Stomach (tissue), 4 donors: ENCODE data around the gene HES5.

Source experiments
- EP300 ChIP-seq: sonication (generic); formaldehyde crosslinking; IDR thresholded peaks from one replicate; pipeline ENCODE4 v1.6.1; 2017; ENCODE audit warnings: antibody characterized with exemption
- POLR2A ChIP-seq, 4 donors: fragments of 450-650 bp; IDR thresholded peaks; one replicate each; pipeline ENCODE4 v1.6.1; 2016; ENCODE audit warnings: antibody characterized with exemption in 4 of 4, control low read depth in 2 of 4, mild to moderate bottlenecking in 1 of 4, moderate library complexity in 1 of 4
- POLR2AphosphoS5 ChIP-seq, 3 donors: sonication (generic); formaldehyde crosslinking; IDR thresholded peaks; one replicate each; pipeline ENCODE4 v1.6.1; 2016; ENCODE audit warnings: antibody characterized with exemption in 3 of 3
- TF ChIP-seq, protein P1 (sequence below), 7 experiments: fragments of 450-650 bp in 4 of 7; fragments of 200-600 bp in 3 of 7; sonication (generic) in 3 of 7; IDR thresholded peaks; one replicate each; pipeline ENCODE4 v1.5.1; 2016 to 2019; ENCODE audit warnings: antibody characterized with exemption in 7 of 7, control low read depth in 2 of 7, mild to moderate bottlenecking in 1 of 7

DNA sequence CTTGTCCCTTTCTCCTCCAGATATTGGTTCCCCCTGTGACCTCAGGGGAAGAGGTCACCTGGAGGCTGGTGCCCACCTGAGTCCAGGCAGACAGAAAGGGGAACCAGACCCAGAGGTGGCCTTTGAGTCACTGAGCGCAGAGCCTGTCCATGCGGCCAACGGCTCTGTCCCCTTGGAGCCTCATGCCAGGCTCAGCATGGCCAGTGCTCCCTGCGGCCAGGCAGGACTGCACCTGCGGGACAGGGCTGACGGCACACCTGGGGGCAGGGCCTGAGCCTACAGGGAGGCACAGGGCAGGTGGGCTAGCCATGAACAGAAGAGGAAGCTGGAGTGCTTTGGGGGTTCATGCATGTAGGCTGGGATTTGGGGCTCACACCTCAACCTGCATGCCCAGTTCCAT is 28.8 kb upstream of the HES5 start:
- TF ChIP-seq, protein P1, sequence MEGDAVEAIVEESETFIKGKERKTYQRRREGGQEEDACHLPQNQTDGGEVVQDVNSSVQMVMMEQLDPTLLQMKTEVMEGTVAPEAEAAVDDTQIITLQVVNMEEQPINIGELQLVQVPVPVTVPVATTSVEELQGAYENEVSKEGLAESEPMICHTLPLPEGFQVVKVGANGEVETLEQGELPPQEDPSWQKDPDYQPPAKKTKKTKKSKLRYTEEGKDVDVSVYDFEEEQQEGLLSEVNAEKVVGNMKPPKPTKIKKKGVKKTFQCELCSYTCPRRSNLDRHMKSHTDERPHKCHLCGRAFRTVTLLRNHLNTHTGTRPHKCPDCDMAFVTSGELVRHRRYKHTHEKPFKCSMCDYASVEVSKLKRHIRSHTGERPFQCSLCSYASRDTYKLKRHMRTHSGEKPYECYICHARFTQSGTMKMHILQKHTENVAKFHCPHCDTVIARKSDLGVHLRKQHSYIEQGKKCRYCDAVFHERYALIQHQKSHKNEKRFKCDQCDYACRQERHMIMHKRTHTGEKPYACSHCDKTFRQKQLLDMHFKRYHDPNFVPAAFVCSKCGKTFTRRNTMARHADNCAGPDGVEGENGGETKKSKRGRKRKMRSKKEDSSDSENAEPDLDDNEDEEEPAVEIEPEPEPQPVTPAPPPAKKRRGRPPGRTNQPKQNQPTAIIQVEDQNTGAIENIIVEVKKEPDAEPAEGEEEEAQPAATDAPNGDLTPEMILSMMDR (IDR thresholded peaks at IDR 0.05) = no peak
- TF ChIP-seq POLR2A (IDR thresholded peaks at IDR 0.05) (no peak), EP300 (no peak), POLR2AphosphoS5 (IDR thresholded peaks at IDR 0.05) (no peak)
